ENCODE data around the gene CDK14. TPM values are rescaled to one million over a fixed set of nuclear protein-coding genes. Genes with fewer than 3 reads are reported as not detected.
"Not testable (repeated sequence)": the region's sequence is repeated elsewhere in the genome, so short reads cannot be mapped to it uniquely, and the experiment has no call there.

CDK14 gene
- total and polyA plus RNA-seq, 2 donors (not counting 1 experiment from before 2014, with no cell fraction given) = 23.6 to 41.1 TPM

GRCh38 chr7:91168871-91169829 lies 573.0 kb downstream of the CDK14 start:
- no peak overlapping the region for H3K9ac ChIP-seq (ENCODE audit: insufficient read depth, low read length)
- peak overlapping the region; percentile 79 for H3K4me2 ChIP-seq (ENCODE audit: extremely low read depth, insufficient read depth, low read length)
- H4K20me1 ChIP-seq (ENCODE audit: control insufficient read depth, extremely low read depth, insufficient read depth, low read length) = no peaks in the 10 kb centered on the region
- DNase-seq (ENCODE audit: low read depth in 2 of 2) = peak; percentile 32 to 66
- H2AFZ ChIP-seq (ENCODE audit: low read length) = no peak overlapping the region
- peak overlapping the region; percentile 37 for H3K27ac ChIP-seq (ENCODE audit: insufficient read depth, low read length)
- H3K4me3 ChIP-seq (replicated peaks in 1 of 4; ENCODE audit: control extremely low read depth in 1 of 4, insufficient read depth in 1 of 4, low read depth in 3 of 4, low read length in 4 of 4) = peak overlapping the region in 1 of 4 experiments; percentile 15
- H3K4me1 ChIP-seq (ENCODE audit: control insufficient read depth, extremely low read depth, insufficient read depth, low read length) = peaks cover 18% of the 10 kb centered on the region
- TF ChIP-seq CTCF (conservative IDR thresholded peaks at IDR 0.05 in 1 of 2, IDR thresholded peaks at IDR 0.05 in 1 of 2; ENCODE audit: low read depth in 1 of 2, low read length in 2 of 2) (no peak), EZH2 (IDR thresholded peaks at IDR 0.05; ENCODE audit: low read length, missing control alignments) (no peak)
- H3K79me2 ChIP-seq (ENCODE audit: control insufficient read depth, insufficient read depth, low read length) = no peaks in the 10 kb centered on the region
- no peaks in the 10 kb centered on the region for H3K36me3 ChIP-seq (ENCODE audit: control insufficient read depth, insufficient read depth, low read length)
- H3K27me3 ChIP-seq (ENCODE audit: control insufficient read depth, insufficient read depth, low read length) = no peaks in the 10 kb centered on the region
- no peaks in the 10 kb centered on the region for H3K9me3 ChIP-seq (ENCODE audit: control insufficient read depth, insufficient read depth, low read depth, low read length)

- no peak for TF ChIP-seq CTCF (conservative IDR thresholded peaks at IDR 0.05 in 1 of 2, IDR thresholded peaks at IDR 0.05 in 1 of 2; ENCODE audit: low read depth in 1 of 2, low read length in 2 of 2)
- no peak for TF ChIP-seq EZH2 (IDR thresholded peaks at IDR 0.05; ENCODE audit: low read length, missing control alignments)
- DNase-seq (ENCODE audit: low read depth in 2 of 2) = peak in 1 of 2 donors; percentile 42
- Histone ChIP-seq H2AFZ (ENCODE audit: low read length) (no peak overlapping the region), H3K9ac (ENCODE audit: insufficient read depth, low read length) (no peak overlapping the region), H3K9me3 (ENCODE audit: control insufficient read depth, insufficient read depth, low read depth, low read length) (no peaks in the 10 kb centered on the region), H3K79me2 (ENCODE audit: control insufficient read depth, insufficient read depth, low read length) (no peaks in the 10 kb centered on the region), H3K27ac (ENCODE audit: insufficient read depth, low read length) (no peak overlapping the region), H3K27me3 (ENCODE audit: control insufficient read depth, insufficient read depth, low read length) (no peaks in the 10 kb centered on the region), H3K4me3 (replicated peaks in 1 of 4; ENCODE audit: control extremely low read depth in 1 of 4, insufficient read depth in 1 of 4, low read depth in 3 of 4, low read length in 4 of 4) (no peak overlapping the region), H3K4me1 (ENCODE audit: control insufficient read depth, extremely low read depth, insufficient read depth, low read length) (peaks cover 13% of the 10 kb centered on the region), H3K4me2 (ENCODE audit: extremely low read depth, insufficient read depth, low read length) (no peak overlapping the region), H4K20me1 (ENCODE audit: control insufficient read depth, extremely low read depth, insufficient read depth, low read length) (no peaks in the 10 kb centered on the region), H3K36me3 (ENCODE audit: control insufficient read depth, insufficient read depth, low read length) (no peaks in the 10 kb centered on the region)
Observed at GRCh38 chr7:91169830-91170191, 573.7 kb downstream of the CDK14 start.

- not testable (repeated sequence) for H3K27me3 ChIP-seq (ENCODE audit: control insufficient read depth, insufficient read depth, low read length); H3K9ac ChIP-seq (ENCODE audit: insufficient read depth, low read length); H3K27ac ChIP-seq (ENCODE audit: insufficient read depth, low read length); DNase-seq (ENCODE audit: low read depth in 2 of 2); H3K36me3 ChIP-seq (ENCODE audit: control insufficient read depth, insufficient read depth, low read length); H3K4me2 ChIP-seq (ENCODE audit: extremely low read depth, insufficient read depth, low read length); H2AFZ ChIP-seq (ENCODE audit: low read length); H3K4me1 ChIP-seq (ENCODE audit: control insufficient read depth, extremely low read depth, insufficient read depth, low read length); H3K79me2 ChIP-seq (ENCODE audit: control insufficient read depth, insufficient read depth, low read length); H4K20me1 ChIP-seq (ENCODE audit: control insufficient read depth, extremely low read depth, insufficient read depth, low read length); H3K9me3 ChIP-seq (ENCODE audit: control insufficient read depth, insufficient read depth, low read depth, low read length); H3K4me3 ChIP-seq (replicated peaks in 1 of 4; ENCODE audit: control extremely low read depth in 1 of 4, insufficient read depth in 1 of 4, low read depth in 3 of 4, low read length in 4 of 4)
Observed at GRCh38 chr7:91173265-91173664, 577.1 kb downstream of the CDK14 start.

Data from fibroblast of lung (primary cell).